HEK293T (cell line): Measurements from ENCODE around the gene HHAT.

Experiments used
- ARNT ChIP-seq: fragments of 450-650 bp; IDR thresholded peaks from 2 replicates; pipeline ENCODE4 v1.6.1; 2017; ENCODE audit warnings: mild to moderate bottlenecking
- BHLHE40 ChIP-seq: fragments of 450-650 bp; IDR thresholded peaks from 2 replicates; pipeline ENCODE4 v1.6.1; 2016; ENCODE audit warnings: mild to moderate bottlenecking, moderate library complexity, borderline replicate concordance
- CTBP1 ChIP-seq: fragments of 450-650 bp; IDR thresholded peaks from 2 replicates; pipeline ENCODE4 v1.6.1; 2016; ENCODE audit warnings: borderline replicate concordance
- ELF4 ChIP-seq: fragments of 450-650 bp; IDR thresholded peaks from 2 replicates; pipeline ENCODE4 v1.6.1; 2017; ENCODE audit warnings: antibody characterized with exemption
- FOXA1 ChIP-seq: fragments of 450-650 bp; IDR thresholded peaks from 2 replicates; pipeline ENCODE4 v1.6.1; 2016; ENCODE audit warnings: mild to moderate bottlenecking
- FOXK2 ChIP-seq: fragments of 450-650 bp; IDR thresholded peaks from 2 replicates; pipeline ENCODE4 v1.6.1; 2016; ENCODE audit warnings: mild to moderate bottlenecking
- L3MBTL2 ChIP-seq: fragments of 450-650 bp; conservative IDR thresholded peaks from 2 replicates; pipeline ENCODE4 v1.6.1; 2016; ENCODE audit warnings: mild to moderate bottlenecking
- NFRKB ChIP-seq: fragments of 450-650 bp; IDR thresholded peaks from 2 replicates; pipeline ENCODE4 v1.6.1; 2016; ENCODE audit warnings: mild to moderate bottlenecking, moderate library complexity
- SP1 ChIP-seq: fragments of 450-650 bp; IDR thresholded peaks from 2 replicates; pipeline ENCODE4 v1.6.1; 2017
- SUZ12 ChIP-seq: fragments of 450-650 bp; IDR thresholded peaks from 2 replicates; pipeline ENCODE4 v1.6.1; 2016; ENCODE audit warnings: mild to moderate bottlenecking
- TARDBP ChIP-seq: fragments of 450-650 bp; IDR thresholded peaks from 2 replicates; pipeline ENCODE4 v1.6.1; 2016
- ZNF384 ChIP-seq: fragments of 450-650 bp; IDR thresholded peaks from 2 replicates; pipeline ENCODE4 v1.6.1; 2016

DNA sequence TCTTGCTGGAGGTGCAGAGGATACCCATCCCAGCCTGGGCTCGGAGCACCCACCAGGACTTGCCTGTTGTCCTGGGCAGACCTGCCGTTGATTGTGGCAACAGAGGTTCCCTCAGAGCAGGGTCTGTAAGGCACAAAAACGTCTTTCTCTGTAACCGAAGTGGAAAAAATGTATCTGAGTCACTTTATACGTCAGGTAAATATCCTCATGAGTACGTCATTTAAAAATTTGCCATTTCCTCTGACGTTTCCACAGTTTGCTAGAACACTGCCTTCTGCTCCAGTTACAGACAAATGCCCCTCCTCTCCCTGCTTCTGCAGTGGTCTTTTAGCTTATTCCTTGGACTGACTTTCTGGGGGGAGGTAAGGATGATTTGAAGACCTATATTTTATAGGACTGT is 326.8 kb downstream of the HHAT start:
- TF ChIP-seq FOXA1 (no peak), ARNT (no peak), L3MBTL2 (no peak), SUZ12 (no peak), FOXK2 (no peak), ELF4 (no peak), TARDBP (no peak), ZNF384 (no peak), BHLHE40 (no peak), NFRKB (no peak), SP1 (no peak), CTBP1 (no peak)
